ENCODE measurements around the gene PLXND1. TPM values are rescaled to one million over a fixed set of nuclear protein-coding genes. Genes with fewer than 3 reads are reported as not detected.
A peak's percentile ranks its signal among the peaks of the same experiment; 100 is the strongest.
"Not testable (repeated sequence)": the region's sequence is repeated elsewhere in the genome, so short reads cannot be mapped to it uniquely, and the experiment has no call there.

The PLXND1 gene
- total RNA-seq, 1 donor from 2014 or later: 1,753 TPM

- Mint-ChIP-seq H3K27ac (ENCODE audit: unreplicated experiment) (peak overlapping the region; percentile 81), H3K4me3 (ENCODE audit: unreplicated experiment) (no peak overlapping the region), H3K9me3 (ENCODE audit: unreplicated experiment) (no peaks in the 10 kb centered on the region), H3K27me3 (ENCODE audit: unreplicated experiment) (peaks cover 46% of the 10 kb centered on the region), H3K4me1 (ENCODE audit: unreplicated experiment) (peaks cover 45% of the 10 kb centered on the region), H3K36me3 (ENCODE audit: low read depth, unreplicated experiment) (peaks cover 21% of the 10 kb centered on the region)
- no peak for TF ChIP-seq CTCF (IDR thresholded peaks at IDR 0.05; ENCODE audit: unreplicated experiment)
- no peak for DNase-seq (ENCODE audit: low spot score)
Observed at GRCh38 chr3:129548104-129548965, 58.1 kb downstream of the PLXND1 start.

- Mint-ChIP-seq H3K4me3 (ENCODE audit: unreplicated experiment) (no peak overlapping the region), H3K36me3 (ENCODE audit: low read depth, unreplicated experiment) (peaks cover 13% of the 10 kb centered on the region), H3K4me1 (ENCODE audit: unreplicated experiment) (peaks cover 46% of the 10 kb centered on the region), H3K9me3 (ENCODE audit: unreplicated experiment) (no peaks in the 10 kb centered on the region), H3K27me3 (ENCODE audit: unreplicated experiment) (peaks cover 47% of the 10 kb centered on the region), H3K27ac (ENCODE audit: unreplicated experiment) (no peak overlapping the region)
- DNase-seq (ENCODE audit: low spot score): no peak
- no peak for TF ChIP-seq CTCF (IDR thresholded peaks at IDR 0.05; ENCODE audit: unreplicated experiment)
Observed at GRCh38 chr3:129547241-129547640, 59.2 kb downstream of the PLXND1 start.

- H3K9me3 Mint-ChIP-seq (ENCODE audit: unreplicated experiment); H3K4me3 Mint-ChIP-seq (ENCODE audit: unreplicated experiment); DNase-seq (ENCODE audit: low spot score); H3K27ac Mint-ChIP-seq (ENCODE audit: unreplicated experiment); H3K36me3 Mint-ChIP-seq (ENCODE audit: low read depth, unreplicated experiment): not testable (repeated sequence)
- peaks cover 45% of the 10 kb centered on the region for H3K27me3 Mint-ChIP-seq (ENCODE audit: unreplicated experiment)
- peaks cover 42% of the 10 kb centered on the region for H3K4me1 Mint-ChIP-seq (ENCODE audit: unreplicated experiment)
Observed at GRCh38 chr3:129545951-129546350, 60.5 kb downstream of the PLXND1 start.

GRCh38 chr3:129543999-129544398, 62.5 kb downstream of the PLXND1 start:
- Mint-ChIP-seq H3K4me1 (ENCODE audit: unreplicated experiment) (peaks cover 32% of the 10 kb centered on the region), H3K4me3 (ENCODE audit: unreplicated experiment) (peak overlapping the region; percentile 14), H3K36me3 (ENCODE audit: low read depth, unreplicated experiment) (peaks cover 5% of the 10 kb centered on the region), H3K27ac (ENCODE audit: unreplicated experiment) (peak overlapping the region; percentile 44), H3K27me3 (ENCODE audit: unreplicated experiment) (peaks cover 29% of the 10 kb centered on the region), H3K9me3 (ENCODE audit: unreplicated experiment) (no peaks in the 10 kb centered on the region)
- no peak for DNase-seq (ENCODE audit: low spot score)
- no peak for TF ChIP-seq CTCF (IDR thresholded peaks at IDR 0.05; ENCODE audit: unreplicated experiment)

GRCh38 chr3:129543156-129543790, 63.2 kb downstream of the PLXND1 start, which contains the start of gene H1-8:
Gene H1-8, plus strand, starts transcription at chr3:129543175. Its CDS starts 44 bp downstream, at chr3:129543219.
- peak within 1 kb of the TSS; percentile 52 for H3K27ac Mint-ChIP-seq (ENCODE audit: unreplicated experiment)
- peaks cover 2% of the 10 kb centered on the region for H3K36me3 Mint-ChIP-seq (ENCODE audit: low read depth, unreplicated experiment)
- peaks cover 22% of the 10 kb centered on the region for H3K27me3 Mint-ChIP-seq (ENCODE audit: unreplicated experiment)
- no peaks in the 10 kb centered on the region for H3K9me3 Mint-ChIP-seq (ENCODE audit: unreplicated experiment)
- no peak for DNase-seq (ENCODE audit: low spot score)
- H3K4me1 Mint-ChIP-seq (ENCODE audit: unreplicated experiment): peaks cover 28% of the 10 kb centered on the region
- TF ChIP-seq CTCF (IDR thresholded peaks at IDR 0.05; ENCODE audit: unreplicated experiment): no peak
- H3K4me3 Mint-ChIP-seq (ENCODE audit: unreplicated experiment): peak within 1 kb of the TSS; percentile 14
